Neutrophil (primary cell): ENCODE measurements around the gene PZP.
"Not testable (repeated sequence)": the region's sequence is repeated elsewhere in the genome, so short reads cannot be mapped to it uniquely, and the experiment has no call there.

Source experiments
- H3K27ac ChIP-seq: fragments of 200-600 bp; sonication (generic); 2 replicates; pipeline ENCODE4 v1.5.1; 2016; ENCODE audit warnings: mild to moderate bottlenecking, moderate library complexity
- H3K27me3 ChIP-seq: fragments of 200-600 bp; sonication (generic); 2 replicates; pipeline ENCODE4 v1.6.0; 2016; ENCODE audit warnings: mild to moderate bottlenecking
- H3K36me3 ChIP-seq: fragments of 200-600 bp; sonication (generic); 2 replicates; pipeline ENCODE4 v1.5.1; 2017
- H3K4me1 ChIP-seq, 2 experiments: fragments of 200-600 bp in 1 of 2; sonication (generic) in 1 of 2; 1 replicate in 1 of 2; 2 replicates in 1 of 2; pipeline versions ENCODE4 v1.5.1 to v1.6.1; 2013 to 2016; ENCODE audit warnings: low read depth in 1 of 2, low read length in 1 of 2, mild to moderate bottlenecking in 1 of 2, moderate library complexity in 1 of 2; ENCODE audit not compliant: control insufficient read depth in 1 of 2, insufficient read depth in 1 of 2
- H3K4me3 ChIP-seq, 2 experiments: fragments of 200-600 bp in 1 of 2; sonication (generic) in 1 of 2; 1 replicate in 1 of 2; 2 replicates in 1 of 2; pipeline ENCODE4 v1.5.1; 2013 to 2016; ENCODE audit warnings: low read depth in 1 of 2, low read length in 1 of 2, mild to moderate bottlenecking in 1 of 2, moderate library complexity in 1 of 2
- H3K9me3 ChIP-seq: fragments of 200-600 bp; sonication (generic); 2 replicates; pipeline ENCODE4 v1.5.1; 2016
- CTCF ChIP-seq: fragments of 200-600 bp; sonication (generic); IDR thresholded peaks from 2 replicates; pipeline ENCODE4 v1.5.1; 2016; ENCODE audit warnings: antibody characterized with exemption

Gene PZP

GRCh38 chr12:9143929-9144729 is 64.1 kb downstream of the PZP start:
- H3K4me1 ChIP-seq, result no peaks in the 10 kb centered on the region
- H3K4me3 ChIP-seq, result no peak overlapping the region
- TF ChIP-seq CTCF, result no peak
- no peaks in the 10 kb centered on the region for H3K9me3 ChIP-seq
- no peaks in the 10 kb centered on the region for H3K27me3 ChIP-seq
- no peak overlapping the region for H3K27ac ChIP-seq
- no peaks in the 10 kb centered on the region for H3K36me3 ChIP-seq

- Histone ChIP-seq H3K4me1 (no peaks in the 10 kb centered on the region), H3K4me3 (no peak overlapping the region), H3K36me3 (no peaks in the 10 kb centered on the region), H3K27ac (no peak overlapping the region), H3K9me3 (no peaks in the 10 kb centered on the region), H3K27me3 (no peaks in the 10 kb centered on the region)
- TF ChIP-seq CTCF, result no peak
These were observed 65.1 kb downstream of the PZP start for GRCh38 chr12:9143137-9143536.

GRCh38 chr12:9139588-9140290 is 68.5 kb downstream of the PZP start:
- not testable (repeated sequence) for H3K4me3 ChIP-seq, H3K9me3 ChIP-seq, H3K27me3 ChIP-seq, H3K27ac ChIP-seq, H3K36me3 ChIP-seq, H3K4me1 ChIP-seq

- Histone ChIP-seq H3K4me3 (no peak overlapping the region), H3K27me3 (no peaks in the 10 kb centered on the region), H3K27ac (no peak overlapping the region), H3K9me3 (no peaks in the 10 kb centered on the region), H3K36me3 (no peaks in the 10 kb centered on the region), H3K4me1 (no peaks in the 10 kb centered on the region)
- TF ChIP-seq CTCF, result no peak
These were observed 72.3 kb downstream of the PZP start for GRCh38 chr12:9135903-9136310.

GRCh38 chr12:9134981-9135628 is 73.1 kb downstream of the PZP start:
- Histone ChIP-seq H3K4me1 (no peaks in the 10 kb centered on the region), H3K36me3 (no peaks in the 10 kb centered on the region), H3K9me3 (no peaks in the 10 kb centered on the region), H3K4me3 (no peak overlapping the region), H3K27me3 (no peaks in the 10 kb centered on the region), H3K27ac (no peak overlapping the region)
- TF ChIP-seq CTCF, result no peak
